ENCODE data around the gene RPL41. TPM values are rescaled to one million over a fixed set of nuclear protein-coding genes. Genes with fewer than 3 reads are reported as not detected.
A peak's percentile ranks its signal among the peaks of the same experiment; 100 is the strongest.

RPL41 gene
- total RNA-seq, 2 experiments from 2014 or later: 3,940 to 4,815 TPM

DNA sequence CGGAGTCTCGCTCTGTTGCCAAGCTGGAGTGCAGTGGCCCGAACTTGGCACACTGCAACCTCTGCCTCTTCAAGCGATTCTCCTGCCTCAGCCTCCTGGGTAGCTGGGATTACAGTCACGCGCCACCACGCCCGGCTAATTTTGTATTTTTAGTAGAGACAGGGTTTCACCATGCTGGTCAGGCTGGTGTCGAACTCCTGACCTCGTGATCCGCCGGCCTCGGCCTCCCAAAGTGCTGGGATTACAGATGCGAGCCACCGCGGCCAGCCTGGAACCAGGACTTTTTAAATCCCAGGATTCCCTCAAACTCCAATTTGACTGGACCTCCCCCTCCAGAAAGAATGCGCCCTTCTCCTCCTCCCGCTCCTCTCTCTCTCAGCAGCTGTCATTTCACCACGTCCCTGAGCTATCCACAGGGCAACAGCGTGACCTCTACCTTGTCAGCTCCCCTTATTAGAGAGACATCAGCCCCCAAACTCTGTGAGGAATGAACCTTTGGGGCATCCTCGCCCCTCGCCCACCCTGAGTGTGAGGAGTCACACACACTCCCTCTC lies 13.6 kb downstream of the RPL41 start:
- ChIA-PET CTCF (interaction anchor here (2.1 to 6.1 kb wide), 2 partner anchors 12 to 60 kb away, joined by 7 to 48 read pairs; partner anchors contain the start of genes RPL41, SMARCC2 and ZC3H10), POLR2A (no interaction called here)
- H3K27ac Mint-ChIP-seq: peak overlapping the region; percentile 93
- peaks cover 6% of the 10 kb centered on the region for H3K9me3 Mint-ChIP-seq
- peaks cover 66% of the 10 kb centered on the region for H3K4me1 Mint-ChIP-seq
- H3K36me3 Mint-ChIP-seq (ENCODE audit: low read depth): peaks cover 55% of the 10 kb centered on the region
- no peak for DNase-seq
- no peaks in the 10 kb centered on the region for H3K27me3 Mint-ChIP-seq
- peak overlapping the region; percentile 91 for H3K4me3 Mint-ChIP-seq

DNA sequence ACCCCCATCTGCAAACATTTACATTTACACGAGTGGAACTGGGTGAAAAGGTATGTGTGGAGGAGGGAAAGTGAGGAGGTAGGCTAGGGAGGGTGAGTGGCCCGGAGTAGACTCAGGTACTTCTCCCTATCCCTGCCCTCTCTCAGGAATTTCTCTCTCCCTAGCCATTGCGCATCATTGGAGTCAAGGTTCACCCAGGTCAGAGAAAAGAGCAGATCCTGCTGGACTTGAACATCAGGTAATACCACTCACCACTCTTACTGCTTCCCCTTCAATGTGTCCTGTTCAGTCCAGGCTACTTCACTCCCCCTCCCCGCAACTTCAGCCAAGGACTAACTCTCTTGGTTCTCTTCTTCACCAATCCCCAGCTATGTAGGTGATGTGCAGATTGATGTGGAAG lies 14.4 kb downstream of the RPL41 start:
- Mint-ChIP-seq H3K4me3 (peak overlapping the region; percentile 91), H3K36me3 (ENCODE audit: low read depth) (peaks cover 60% of the 10 kb centered on the region), H3K27me3 (no peaks in the 10 kb centered on the region), H3K9me3 (peaks cover 6% of the 10 kb centered on the region), H3K27ac (peak overlapping the region; percentile 93), H3K4me1 (peaks cover 66% of the 10 kb centered on the region)
- ChIA-PET CTCF (interaction anchor here (2.1 to 6.1 kb wide), 2 partner anchors 13 to 59 kb away, joined by 7 to 48 read pairs; partner anchors contain the start of genes RPL41, SMARCC2 and ZC3H10), POLR2A (no interaction called here)
- DNase-seq: no peak

DNA sequence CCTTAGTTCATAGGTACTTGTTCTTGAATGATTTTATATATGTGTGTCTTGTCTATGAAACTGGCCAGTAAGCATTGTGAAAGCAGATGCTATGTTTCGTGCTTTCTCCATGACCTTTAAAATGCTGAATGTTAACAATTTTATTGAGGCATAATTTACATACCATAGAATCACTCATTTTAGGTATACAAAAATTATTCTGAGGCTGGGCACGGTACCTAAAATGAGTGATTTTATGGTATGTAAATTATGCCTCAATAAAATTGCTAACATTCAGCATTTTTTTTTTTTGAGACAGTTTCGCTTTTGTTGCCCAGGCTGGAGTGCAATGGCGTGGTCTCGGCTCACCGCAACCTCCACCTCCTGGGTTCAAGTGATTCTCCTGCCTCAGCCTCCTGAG lies 18.5 kb downstream of the RPL41 start:
- Mint-ChIP-seq H3K4me1 (peaks cover 75% of the 10 kb centered on the region), H3K27me3 (no peaks in the 10 kb centered on the region), H3K36me3 (ENCODE audit: low read depth) (peaks cover 90% of the 10 kb centered on the region), H3K4me3 (no peak overlapping the region), H3K9me3 (peaks cover 8% of the 10 kb centered on the region), H3K27ac (peak overlapping the region; percentile 13)
- CTCF ChIA-PET: interaction anchor here (1.1 to 2.6 kb wide), 2 partner anchors 17 to 132 kb away, joined by 3 to 8 read pairs; partner anchors contain the start of genes COQ10A and MYL6B
- POLR2A ChIA-PET: no interaction called here
- DNase-seq: no peak

DNA sequence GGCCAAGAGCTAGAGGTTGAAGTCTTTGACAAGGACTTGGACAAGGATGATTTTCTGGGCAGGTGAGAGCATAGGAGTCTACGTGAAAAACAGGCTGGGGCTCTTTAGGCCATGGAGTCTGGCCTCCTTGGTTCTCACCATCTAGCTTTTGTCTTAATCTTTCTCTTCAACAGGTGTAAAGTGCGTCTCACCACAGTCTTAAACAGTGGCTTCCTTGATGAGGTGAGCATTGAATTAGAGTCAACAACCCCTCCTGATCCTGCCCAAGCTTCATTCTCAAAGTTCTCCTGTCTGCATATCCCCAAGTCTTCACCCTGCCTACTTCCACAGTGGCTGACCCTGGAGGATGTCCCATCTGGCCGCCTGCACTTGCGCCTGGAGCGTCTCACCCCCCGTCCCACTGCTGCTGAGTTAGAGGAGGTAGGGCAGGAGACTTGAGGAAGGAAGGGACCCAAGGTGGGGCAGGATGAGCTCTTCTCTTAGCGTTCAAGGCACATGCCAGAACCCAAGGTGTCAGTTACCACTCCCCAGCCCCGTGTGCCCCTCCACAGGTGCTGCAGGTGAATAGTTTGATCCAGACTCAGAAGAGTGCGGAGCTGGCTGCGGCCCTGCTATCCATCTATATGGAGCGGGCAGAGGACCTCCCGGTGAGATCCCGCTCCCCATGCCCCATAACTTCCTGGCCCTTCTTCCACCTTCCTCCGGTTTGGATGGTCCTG lies 21.6 kb downstream of the RPL41 start:
- ChIA-PET CTCF (interaction anchor here (0.6 to 2.7 kb wide), 8 partner anchors 10 to 146 kb away, joined by 3 to 8 read pairs (median 5); partner anchors contain the start of genes ANKRD52, ESYT1, MYL6B and ZC3H10), POLR2A (interaction anchor here (0.9 kb wide), 1 partner anchor 21 kb away, joined by 3 read pairs; no protein-coding TSS in a partner anchor)
- peak overlapping the region; percentile 83 for H3K27ac Mint-ChIP-seq
- DNase-seq: no peak
- peaks cover 2% of the 10 kb centered on the region for H3K9me3 Mint-ChIP-seq
- H3K4me1 Mint-ChIP-seq: peaks cover 68% of the 10 kb centered on the region
- no peaks in the 10 kb centered on the region for H3K27me3 Mint-ChIP-seq
- H3K36me3 Mint-ChIP-seq (ENCODE audit: low read depth): peaks cover 83% of the 10 kb centered on the region
- no peak overlapping the region for H3K4me3 Mint-ChIP-seq

DNA sequence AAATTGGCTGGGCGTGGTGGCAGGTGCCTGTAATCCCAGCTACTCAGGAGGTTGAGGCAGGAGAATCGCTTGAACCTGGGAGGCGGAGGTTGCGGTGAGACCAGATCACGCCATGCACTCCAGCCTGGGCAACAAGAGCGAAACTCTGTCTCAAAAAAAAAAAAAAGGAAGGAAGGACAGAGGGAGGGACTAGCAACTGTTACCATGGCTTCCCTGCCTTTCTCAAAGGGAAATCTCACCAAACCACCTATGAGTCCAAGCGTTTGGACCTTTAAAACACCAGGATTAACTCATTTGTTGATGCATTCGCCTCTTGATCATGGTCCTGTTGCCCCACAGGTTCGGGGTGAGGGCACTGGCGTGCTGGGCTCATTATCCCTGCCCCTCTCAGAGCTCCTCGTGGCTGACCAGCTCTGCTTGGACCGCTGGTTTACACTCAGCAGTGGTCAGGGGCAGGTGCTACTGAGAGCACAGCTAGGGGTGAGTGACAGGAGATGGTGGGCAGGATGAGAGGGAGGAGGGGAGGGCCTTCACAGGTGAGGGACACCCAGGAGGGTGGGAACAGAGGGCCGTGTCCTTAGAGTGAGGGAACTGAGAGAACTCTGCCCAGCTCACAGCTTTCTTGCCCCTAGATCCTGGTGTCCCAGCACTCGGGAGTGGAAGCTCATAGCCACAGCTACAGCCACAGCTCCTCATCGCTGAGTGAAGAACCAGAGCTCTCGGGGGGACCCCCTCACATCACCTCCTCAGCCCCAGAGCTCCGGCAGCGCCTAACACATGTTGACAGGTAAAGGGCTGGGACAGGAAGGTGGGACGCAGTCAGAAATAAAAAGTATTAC lies 25.7 kb downstream of the RPL41 start:
- Mint-ChIP-seq H3K4me1 (peaks cover 57% of the 10 kb centered on the region), H3K4me3 (no peak overlapping the region), H3K27ac (no peak overlapping the region), H3K36me3 (ENCODE audit: low read depth) (peaks cover 76% of the 10 kb centered on the region), H3K9me3 (peaks cover 2% of the 10 kb centered on the region), H3K27me3 (no peaks in the 10 kb centered on the region)
- POLR2A ChIA-PET: no interaction called here
- CTCF ChIA-PET: interaction anchor here (1.2 to 2.4 kb wide), 6 partner anchors 9 to 47 kb away, joined by 3 to 9 read pairs (median 5); partner anchors contain the start of genes MYL6B and SMARCC2
- no peak for DNase-seq

DNA sequence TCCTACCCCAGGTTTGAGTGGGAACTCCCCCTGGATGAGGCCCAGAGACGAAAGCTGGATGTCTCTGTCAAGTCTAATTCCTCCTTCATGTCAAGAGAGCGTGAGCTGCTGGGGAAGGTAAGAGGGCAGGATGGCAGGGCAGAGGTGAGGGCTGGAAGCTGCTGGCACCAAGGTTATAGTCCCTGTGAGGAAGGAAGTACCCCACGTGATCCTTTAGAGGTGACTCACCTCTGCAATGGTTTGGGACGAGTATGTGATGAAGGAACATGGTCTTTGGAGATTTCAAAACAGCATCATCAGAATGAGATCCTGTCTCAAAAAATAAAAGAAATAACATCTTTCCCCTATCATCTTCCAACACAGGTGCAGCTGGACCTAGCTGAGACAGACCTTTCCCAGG lies 26.8 kb downstream of the RPL41 start:
- DNase-seq: no peak
- no peak overlapping the region for H3K4me3 Mint-ChIP-seq
- ChIA-PET POLR2A (no interaction called here), CTCF (interaction anchor here (0.6 to 2.5 kb wide), 5 partner anchors 9 to 46 kb away, joined by 3 to 17 read pairs (median 5); partner anchors contain the start of genes ESYT1, MYL6B and SMARCC2)
- peaks cover 46% of the 10 kb centered on the region for H3K4me1 Mint-ChIP-seq
- peak overlapping the region; percentile 57 for H3K27ac Mint-ChIP-seq
- peaks cover 2% of the 10 kb centered on the region for H3K9me3 Mint-ChIP-seq
- peaks cover 65% of the 10 kb centered on the region for H3K36me3 Mint-ChIP-seq (ENCODE audit: low read depth)
- H3K27me3 Mint-ChIP-seq: no peaks in the 10 kb centered on the region

DNA sequence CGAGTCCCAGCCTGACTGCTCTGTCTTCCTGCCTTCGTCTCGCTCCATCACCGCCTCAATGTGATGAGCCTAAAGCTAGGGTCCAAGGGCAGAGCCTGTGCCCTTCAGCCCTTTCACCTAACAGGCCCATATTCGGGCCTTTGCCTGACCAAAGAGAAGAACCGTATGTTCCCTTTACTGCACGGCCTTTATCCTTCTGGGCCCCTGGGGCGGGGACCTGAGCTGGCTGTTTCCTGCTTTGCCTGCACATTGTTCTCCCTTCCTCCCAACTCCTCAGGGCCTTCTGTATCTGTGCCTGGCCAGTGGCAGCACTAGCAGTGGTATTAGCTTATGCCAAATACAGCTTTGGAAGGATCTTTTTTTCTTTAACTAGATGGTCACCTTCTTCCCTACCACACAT lies 27.4 kb downstream of the RPL41 start:
- Mint-ChIP-seq H3K9me3 (peaks cover under 1% of the 10 kb centered on the region), H3K4me3 (no peak overlapping the region), H3K36me3 (ENCODE audit: low read depth) (peaks cover 59% of the 10 kb centered on the region), H3K4me1 (peaks cover 40% of the 10 kb centered on the region), H3K27ac (peak overlapping the region; percentile 68), H3K27me3 (no peaks in the 10 kb centered on the region)
- ChIA-PET CTCF (interaction anchor here (0.5 to 2.5 kb wide), 6 partner anchors 13 to 507 kb away, joined by 3 to 17 read pairs (median 3); partner anchors contain the start of genes ESYT1 and SMARCC2), POLR2A (no interaction called here)
- DNase-seq: no peak

DNA sequence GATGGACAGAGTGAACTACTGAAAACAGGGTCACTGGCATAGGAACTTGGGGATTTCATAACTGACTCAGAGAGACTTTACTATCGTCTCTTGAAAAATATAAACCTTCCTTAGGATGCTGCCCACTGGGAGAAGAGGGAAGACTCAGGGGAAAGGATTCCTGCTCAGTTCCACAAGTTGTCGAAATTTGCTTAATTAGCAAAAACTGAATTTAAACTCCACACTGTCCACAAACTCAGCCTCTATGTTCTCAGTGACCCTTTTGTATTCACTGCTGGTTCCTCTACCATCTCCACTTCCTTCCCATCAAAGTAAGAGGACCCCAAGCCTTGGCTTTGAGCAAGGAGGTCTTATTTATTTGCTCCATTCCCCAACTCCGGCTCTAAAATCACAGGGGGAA lies 28.8 kb downstream of the RPL41 start:
- Mint-ChIP-seq H3K4me1 (peaks cover 37% of the 10 kb centered on the region), H3K9me3 (no peaks in the 10 kb centered on the region), H3K4me3 (no peak overlapping the region), H3K36me3 (ENCODE audit: low read depth) (peaks cover 49% of the 10 kb centered on the region), H3K27ac (no peak overlapping the region), H3K27me3 (no peaks in the 10 kb centered on the region)
- POLR2A ChIA-PET: no interaction called here
- DNase-seq: no peak
- CTCF ChIA-PET: interaction anchor here (1.2 to 2.5 kb wide), 2 partner anchors 18 to 43 kb away, joined by 6 to 17 read pairs; partner anchors contain the start of genes ESYT1 and SMARCC2

DNA sequence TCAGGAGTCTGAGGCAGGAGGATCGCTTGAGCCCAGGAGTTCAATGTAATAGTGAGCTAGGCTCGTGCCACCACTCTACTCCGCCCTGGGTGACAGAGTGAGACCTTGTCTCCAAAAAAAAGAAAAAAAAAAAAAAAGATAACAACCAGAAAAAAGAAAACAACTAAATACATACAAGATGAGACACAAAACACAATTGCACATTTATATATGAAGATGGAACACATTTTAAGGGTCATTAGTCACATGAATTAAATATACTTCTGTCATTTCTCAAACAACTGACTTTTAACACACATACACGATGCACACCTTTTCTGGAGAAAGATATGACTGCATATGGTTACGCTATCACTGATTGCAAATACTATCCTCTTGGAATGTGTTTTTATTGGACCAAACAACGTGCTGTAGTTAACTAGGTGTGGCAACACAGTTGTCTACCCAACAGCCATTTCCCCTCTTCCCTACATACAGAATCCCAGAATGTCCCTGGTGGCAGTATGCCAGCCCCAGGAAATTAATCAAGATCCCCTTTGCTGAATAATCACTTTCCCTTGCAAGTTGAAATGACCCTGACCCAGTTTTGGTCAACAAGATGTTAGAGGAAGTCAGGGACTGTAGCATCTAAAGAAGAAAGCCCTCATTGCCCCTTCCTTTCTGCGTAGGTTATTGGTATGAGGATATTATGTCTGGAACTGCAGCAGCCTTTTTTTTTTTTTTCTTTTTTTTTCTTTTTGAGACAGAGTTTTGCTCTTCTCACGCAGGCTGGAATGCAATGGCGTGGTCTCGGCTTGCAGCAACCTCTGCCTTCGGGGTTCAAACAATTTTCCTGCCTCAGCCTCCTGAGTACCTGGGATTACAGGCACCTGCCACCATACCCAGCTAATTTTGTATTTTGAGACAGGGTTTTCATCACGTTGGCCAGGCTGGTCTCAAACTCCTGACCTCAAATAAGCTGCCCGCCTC lies 30.3 kb downstream of the RPL41 start:
- Mint-ChIP-seq H3K9me3 (no peaks in the 10 kb centered on the region), H3K4me1 (peaks cover 40% of the 10 kb centered on the region), H3K36me3 (ENCODE audit: low read depth) (peaks cover 42% of the 10 kb centered on the region), H3K27ac (no peak overlapping the region), H3K27me3 (no peaks in the 10 kb centered on the region), H3K4me3 (no peak overlapping the region)
- ChIA-PET CTCF (interaction anchor here (0.7 to 2.0 kb wide), 2 partner anchors 10 to 159 kb away, joined by 3 to 7 read pairs; no protein-coding TSS in a partner anchor), POLR2A (no interaction called here)
- DNase-seq: no peak

DNA sequence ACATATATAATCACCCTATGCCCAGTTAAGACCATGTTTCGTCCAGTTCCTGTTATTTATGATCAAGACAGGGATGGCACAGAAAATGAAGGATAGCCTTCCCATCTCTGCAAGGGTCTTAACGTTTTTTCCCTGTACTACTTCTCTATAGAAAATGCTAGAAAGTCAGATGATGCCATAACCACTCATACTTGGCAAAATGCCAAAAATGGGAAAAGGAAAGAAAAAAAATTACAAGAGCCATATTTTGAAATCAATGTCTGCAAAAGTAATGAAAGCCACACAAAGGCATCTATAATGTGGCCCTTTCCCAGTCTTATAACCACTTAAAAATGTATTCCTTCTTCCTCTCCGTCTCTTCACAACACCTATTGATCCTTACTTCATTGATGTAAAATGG lies 34.1 kb downstream of the RPL41 start:
- no peaks in the 10 kb centered on the region for H3K9me3 Mint-ChIP-seq
- peaks cover 48% of the 10 kb centered on the region for H3K4me1 Mint-ChIP-seq
- peak overlapping the region; percentile 83 for H3K4me3 Mint-ChIP-seq
- CTCF ChIA-PET: interaction anchor here (1.1 to 3.2 kb wide), 6 partner anchors 11 to 188 kb away, joined by 3 to 14 read pairs (median 10); partner anchors contain the start of genes ESYT1, IL23A, SMARCC2 and ZC3H10
- POLR2A ChIA-PET: no interaction called here
- peaks cover 15% of the 10 kb centered on the region for H3K36me3 Mint-ChIP-seq (ENCODE audit: low read depth)
- no peaks in the 10 kb centered on the region for H3K27me3 Mint-ChIP-seq
- no peak for DNase-seq
- peak overlapping the region; percentile 98 for H3K27ac Mint-ChIP-seq

DNA sequence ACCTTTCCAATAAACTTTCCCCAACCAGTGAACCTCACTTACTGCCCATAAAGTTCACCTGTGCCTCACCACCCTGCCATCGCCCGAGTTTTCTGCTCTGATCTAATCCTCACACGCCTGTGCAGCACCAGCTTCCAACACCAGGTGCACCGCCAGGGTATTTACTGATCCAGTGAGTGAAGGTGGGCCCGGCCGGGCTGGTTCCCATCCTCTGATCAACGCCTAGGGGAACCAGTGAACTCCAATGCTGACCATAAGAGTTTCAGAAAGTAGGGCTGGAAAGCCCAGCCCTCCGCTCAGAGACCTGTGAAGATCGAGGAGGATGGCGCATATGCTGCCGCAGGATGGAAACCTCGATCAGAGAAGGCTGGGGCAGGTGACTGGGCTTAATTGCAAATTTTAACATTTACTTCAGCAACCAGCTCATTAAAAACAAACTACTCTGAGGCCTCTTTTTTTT lies 35.3 kb downstream of the RPL41 start:
- CTCF ChIA-PET: interaction anchor here (0.9 to 3.0 kb wide), 13 partner anchors 10 to 298 kb away, joined by 3 to 12 read pairs (median 7); partner anchors contain the start of genes ESYT1, IL23A, SMARCC2 and TIMELESS
- Mint-ChIP-seq H3K4me1 (peaks cover 49% of the 10 kb centered on the region), H3K27me3 (no peaks in the 10 kb centered on the region), H3K9me3 (no peaks in the 10 kb centered on the region), H3K27ac (peak overlapping the region; percentile 98), H3K36me3 (ENCODE audit: low read depth) (peaks cover 19% of the 10 kb centered on the region), H3K4me3 (peak overlapping the region; percentile 83)
- POLR2A ChIA-PET: interaction anchor here (0.7 to 1.2 kb wide), 2 partner anchors 24 to 252 kb away, joined by 3 to 6 read pairs; partner anchors contain the start of gene ESYT1
- DNase-seq: peak; percentile 78

Data from activated CD4-positive, alpha-beta T cell treated with anti-CD3 and anti-CD28 coated beads, Interleukin-2, amount 10 ng/mL, durations not matched to agents 7 days and 5 days (primary cell).